GM21737 (cell line): ENCODE results near the gene CHM.
"Not testable (repeated sequence)": the region's sequence is repeated elsewhere in the genome, so short reads cannot be mapped to it uniquely, and the experiment has no call there.

ENCODE experiments used
- ATAC-seq: cut with Tn5 transposase; IDR thresholded peaks from one replicate; pipeline ENCODE4 v1.9.1; 2021; ENCODE audit warnings: mild to moderate bottlenecking, moderate library complexity; ENCODE audit not compliant: unreplicated experiment

CHM gene

GRCh38 chrX:85996555-85996954, 50.8 kb downstream of the CHM start:
- no peak for ATAC-seq

GRCh38 chrX:85995641-85996040, 51.7 kb downstream of the CHM start:
- no peak for ATAC-seq

GRCh38 chrX:85994797-85995196, 52.6 kb downstream of the CHM start:
- no peak for ATAC-seq

GRCh38 chrX:85994228-85994627, 53.1 kb downstream of the CHM start:
- ATAC-seq, result no peak

- ATAC-seq, result no peak
These were observed 53.7 kb downstream of the CHM start for GRCh38 chrX:85993539-85994197.

GRCh38 chrX:85992811-85993229, 54.5 kb downstream of the CHM start:
- no peak for ATAC-seq

GRCh38 chrX:85988353-85988752, 59.0 kb downstream of the CHM start:
- no peak for ATAC-seq

- ATAC-seq, result no peak
These were observed 67.1 kb downstream of the CHM start for GRCh38 chrX:85980286-85980685.

- ATAC-seq, result peak; percentile 85
These were observed 70.1 kb downstream of the CHM start for GRCh38 chrX:85977218-85977617.

- not testable (repeated sequence) for ATAC-seq
These were observed 75.0 kb downstream of the CHM start for GRCh38 chrX:85972351-85972750.

GRCh38 chrX:85964744-85965143, 82.6 kb downstream of the CHM start:
- no peak for ATAC-seq

GRCh38 chrX:85963736-85964135, 83.6 kb downstream of the CHM start:
- no peak for ATAC-seq

GRCh38 chrX:85955510-85955909, 91.8 kb downstream of the CHM start:
- ATAC-seq, result no peak

- not testable (repeated sequence) for ATAC-seq
These were observed 102.6 kb downstream of the CHM start for GRCh38 chrX:85944751-85945150.

- no peak for ATAC-seq
These were observed 106.1 kb downstream of the CHM start for GRCh38 chrX:85941275-85941674.

GRCh38 chrX:85939942-85940341, 107.4 kb downstream of the CHM start:
- not testable (repeated sequence) for ATAC-seq

GRCh38 chrX:85934399-85934798, 113.0 kb downstream of the CHM start:
- not testable (repeated sequence) for ATAC-seq

GRCh38 chrX:85930099-85930498, 117.3 kb downstream of the CHM start:
- no peak for ATAC-seq

- ATAC-seq, result no peak
These were observed 118.8 kb downstream of the CHM start for GRCh38 chrX:85928606-85929005.

GRCh38 chrX:85927740-85928139, 119.6 kb downstream of the CHM start:
- ATAC-seq, result no peak

GRCh38 chrX:85922821-85923220, 124.5 kb downstream of the CHM start:
- no peak for ATAC-seq

GRCh38 chrX:85916656-85917280, 130.6 kb downstream of the CHM start:
- ATAC-seq, result not testable (repeated sequence)

- no peak for ATAC-seq
These were observed 132.9 kb downstream of the CHM start for GRCh38 chrX:85914431-85914830.
